GM12873 (cell line): Measurements from ENCODE around the gene CAST.

Experiments
- TF ChIP-seq, protein P1 (sequence below): IDR thresholded peaks from 2 replicates; pipeline ENCODE4 v1.5.1; 2012; ENCODE audit warnings: low read depth, mild to moderate bottlenecking, moderate library complexity, low read length, control low read depth; ENCODE audit not compliant: insufficient read depth; ENCODE audit errors: missing control alignments

Gene CAST

DNA sequence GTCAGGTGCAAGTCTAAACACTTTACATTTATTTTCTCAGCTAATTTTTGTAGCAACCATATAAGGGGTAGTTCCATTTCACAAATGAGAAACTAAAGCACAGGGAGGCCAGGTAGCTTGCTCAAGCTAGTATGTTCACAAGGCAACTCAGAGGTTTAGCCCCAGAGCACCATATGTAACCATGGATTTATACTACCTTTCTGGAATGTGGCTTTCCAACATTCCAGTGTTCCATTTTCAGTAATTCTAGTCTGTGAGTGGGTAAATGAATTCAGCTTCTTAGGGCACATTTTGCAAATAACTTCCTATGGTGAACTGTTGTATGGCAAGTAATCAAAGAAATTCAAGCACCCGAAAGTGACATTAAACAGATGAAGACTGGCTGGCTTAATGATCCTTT is 25.0 kb upstream of the CAST start:
- TF ChIP-seq, protein P1, sequence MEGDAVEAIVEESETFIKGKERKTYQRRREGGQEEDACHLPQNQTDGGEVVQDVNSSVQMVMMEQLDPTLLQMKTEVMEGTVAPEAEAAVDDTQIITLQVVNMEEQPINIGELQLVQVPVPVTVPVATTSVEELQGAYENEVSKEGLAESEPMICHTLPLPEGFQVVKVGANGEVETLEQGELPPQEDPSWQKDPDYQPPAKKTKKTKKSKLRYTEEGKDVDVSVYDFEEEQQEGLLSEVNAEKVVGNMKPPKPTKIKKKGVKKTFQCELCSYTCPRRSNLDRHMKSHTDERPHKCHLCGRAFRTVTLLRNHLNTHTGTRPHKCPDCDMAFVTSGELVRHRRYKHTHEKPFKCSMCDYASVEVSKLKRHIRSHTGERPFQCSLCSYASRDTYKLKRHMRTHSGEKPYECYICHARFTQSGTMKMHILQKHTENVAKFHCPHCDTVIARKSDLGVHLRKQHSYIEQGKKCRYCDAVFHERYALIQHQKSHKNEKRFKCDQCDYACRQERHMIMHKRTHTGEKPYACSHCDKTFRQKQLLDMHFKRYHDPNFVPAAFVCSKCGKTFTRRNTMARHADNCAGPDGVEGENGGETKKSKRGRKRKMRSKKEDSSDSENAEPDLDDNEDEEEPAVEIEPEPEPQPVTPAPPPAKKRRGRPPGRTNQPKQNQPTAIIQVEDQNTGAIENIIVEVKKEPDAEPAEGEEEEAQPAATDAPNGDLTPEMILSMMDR = no peak

GRCh38 chr5:96638561-96638960 is 23.6 kb upstream of the CAST start:
- TF ChIP-seq, protein P1 = no peak

DNA sequence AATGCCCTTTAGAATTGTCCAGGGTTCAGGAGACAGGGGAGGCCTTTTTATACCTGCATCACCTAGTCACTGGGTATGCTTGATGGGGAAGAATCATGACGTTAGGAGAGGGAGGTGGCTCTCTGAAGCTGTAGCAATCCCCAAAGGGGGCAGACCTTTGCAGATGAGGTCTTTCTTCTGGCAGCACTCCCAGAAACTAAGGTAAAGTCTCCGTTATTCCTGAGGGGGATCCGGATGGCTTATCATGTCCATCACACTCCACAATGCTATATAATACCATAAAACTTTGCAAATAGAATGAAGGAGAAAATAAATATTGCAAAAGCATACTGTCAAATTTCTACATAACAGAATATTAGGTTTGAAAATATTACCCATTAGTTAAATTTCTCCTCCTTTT is 21.5 kb upstream of the CAST start:
- TF ChIP-seq, protein P1 = no peak

- TF ChIP-seq, protein P1 = no peak
Measured at GRCh38 chr5:96641368-96642280, 20.6 kb upstream of the CAST start.

DNA sequence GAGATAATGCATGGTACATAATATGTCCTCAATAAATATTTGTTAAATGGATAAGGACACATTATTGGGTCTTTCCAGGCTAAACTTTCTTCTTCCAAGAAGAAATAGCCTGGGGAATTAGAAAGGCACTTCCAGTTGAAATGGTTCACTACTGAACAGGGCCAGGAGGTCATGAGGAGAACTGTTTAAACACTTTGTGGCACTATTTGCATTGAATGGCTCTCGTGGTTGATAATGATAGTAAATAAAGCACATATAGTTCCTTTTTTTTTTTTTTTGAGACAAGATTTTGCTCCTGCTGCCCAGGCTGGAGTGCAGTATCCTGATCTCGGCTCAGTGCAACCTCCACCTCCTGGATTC is 19.9 kb upstream of the CAST start:
- TF ChIP-seq, protein P1 = no peak

DNA sequence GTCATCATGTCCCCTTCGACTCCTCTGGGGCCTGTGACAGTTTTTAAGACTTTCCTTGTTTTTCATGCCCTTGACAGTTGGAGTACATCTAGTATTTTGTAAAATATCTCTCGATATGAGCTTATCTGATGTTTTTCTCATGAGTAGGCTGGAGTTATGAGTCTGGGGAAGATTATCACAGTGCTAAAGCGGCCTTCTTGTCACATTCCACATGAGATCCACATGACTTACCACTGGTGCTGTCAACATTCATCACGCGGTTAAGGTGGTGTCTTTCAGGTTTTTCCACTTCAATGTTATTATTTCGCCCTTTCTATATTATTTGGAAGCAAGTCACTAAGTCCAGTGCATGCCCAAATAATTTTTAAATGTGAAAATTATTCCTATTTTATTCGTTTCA is 17.1 kb upstream of the CAST start:
- TF ChIP-seq, protein P1 = no peak

GRCh38 chr5:96648023-96648422 is 14.2 kb upstream of the CAST start:
- TF ChIP-seq, protein P1 = no peak
